ENCODE data around the gene ERN2. TPM values are rescaled to one million over a fixed set of nuclear protein-coding genes. Genes with fewer than 3 reads are reported as not detected.
"Not testable (repeated sequence)": the region's sequence is repeated elsewhere in the genome, so short reads cannot be mapped to it uniquely, and the experiment has no call there.

Gene ERN2
- total RNA-seq, 1 experiment from 2014 or later = not detected

DNA sequence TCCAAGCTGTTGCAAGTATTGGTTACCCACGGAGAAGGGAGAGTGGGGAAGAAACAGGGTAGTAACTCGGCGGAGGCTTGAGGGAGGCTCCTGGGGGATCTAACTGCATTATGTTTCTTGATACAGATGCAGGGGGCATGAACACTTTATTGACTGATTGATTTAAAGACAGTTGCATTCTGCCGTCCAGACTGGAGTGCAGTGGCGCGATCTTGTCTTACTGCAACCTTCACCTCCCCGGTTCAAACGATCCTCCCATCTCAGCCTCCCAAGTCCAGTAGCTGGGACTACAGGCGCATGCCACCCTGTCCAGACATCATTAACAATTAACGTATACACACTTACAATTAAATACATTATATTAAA lies 15.1 kb upstream of the ERN2 start:
- Histone ChIP-seq H3K9me3 (no peaks in the 10 kb centered on the region; the same call in 1 of the 2 replicates), H3K4me3 (no peak overlapping the region), H3K36me3 (no peaks in the 10 kb centered on the region), H3K27me3 (no peaks in the 10 kb centered on the region)
- no peak for DNase-seq

DNA sequence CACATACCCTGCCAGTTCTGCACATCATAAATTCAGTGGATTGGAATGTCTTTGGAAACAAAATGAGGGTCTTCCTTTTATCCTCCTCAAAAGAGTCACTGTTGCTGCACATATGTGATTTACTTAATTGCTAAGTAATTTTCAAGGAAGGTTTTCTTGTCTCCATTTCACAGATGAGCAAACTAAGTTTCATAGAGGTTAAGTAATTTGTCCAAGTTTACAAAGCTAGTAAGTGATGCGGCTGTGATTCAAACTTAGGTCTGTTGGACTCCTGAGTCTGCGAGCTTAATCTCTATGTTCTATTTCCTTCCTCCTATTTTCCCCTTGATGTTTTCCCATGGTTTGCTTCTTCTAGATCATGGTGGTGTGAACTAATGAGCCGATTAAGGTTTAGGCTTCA lies 13.7 kb upstream of the ERN2 start:
- no peaks in the 10 kb centered on the region for H3K36me3 ChIP-seq
- no peaks in the 10 kb centered on the region for H3K27me3 ChIP-seq
- no peaks in the 10 kb centered on the region; the same call in 1 of the 2 replicates for H3K9me3 ChIP-seq
- H3K4me3 ChIP-seq = no peak overlapping the region
- no peak for DNase-seq

DNA sequence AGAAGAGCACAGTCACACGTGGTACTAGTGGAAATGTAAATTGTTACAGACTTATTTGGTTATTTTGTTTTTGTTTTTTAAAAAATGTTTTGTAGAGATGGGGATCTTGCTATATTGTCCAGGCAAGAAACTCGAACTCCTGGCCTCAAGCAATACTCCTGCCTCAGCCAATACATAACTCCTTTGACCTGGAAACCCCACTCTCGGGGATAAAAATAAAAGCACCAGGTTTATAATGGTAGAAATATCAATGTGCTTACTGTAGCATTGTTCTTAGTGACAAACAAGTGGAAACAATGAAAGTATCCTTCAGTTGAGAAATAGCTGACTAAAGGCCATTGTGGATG lies 11.7 kb upstream of the ERN2 start:
- no peaks in the 10 kb centered on the region for H3K27me3 ChIP-seq
- no peak overlapping the region for H3K4me3 ChIP-seq
- no peak for DNase-seq
- no peaks in the 10 kb centered on the region; the same call in 1 of the 2 replicates for H3K9me3 ChIP-seq
- H3K36me3 ChIP-seq = no peaks in the 10 kb centered on the region

DNA sequence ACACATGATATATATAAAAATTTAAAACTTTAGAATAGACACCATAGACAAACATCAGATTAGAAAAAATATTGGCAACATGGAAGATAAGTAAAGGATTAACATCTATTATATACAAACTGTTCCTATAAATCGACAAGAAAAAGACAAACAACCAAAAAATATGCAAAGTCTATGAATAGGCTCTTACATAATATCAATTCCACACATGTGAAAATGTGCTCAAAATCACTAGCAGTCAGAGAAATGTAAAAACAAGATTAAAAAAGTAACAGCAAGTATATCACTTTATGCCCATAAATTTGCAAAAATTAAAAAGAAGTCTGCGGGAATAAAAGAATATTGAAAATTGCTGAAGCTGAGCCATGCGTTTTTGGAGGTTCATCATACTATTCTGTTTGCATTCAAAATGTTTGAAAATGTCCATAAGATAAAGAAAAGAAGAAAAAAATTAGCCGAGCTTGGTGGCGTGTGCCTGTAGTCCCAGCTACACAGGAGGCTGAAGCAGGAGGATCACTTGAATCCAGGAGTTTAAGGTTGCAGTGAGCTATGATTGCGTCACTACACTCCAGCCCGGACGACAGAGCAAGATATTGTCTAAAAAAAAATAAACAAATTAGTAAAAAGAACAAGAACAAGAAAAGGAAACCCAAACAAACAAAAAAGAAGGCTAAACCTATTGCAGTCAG lies 11.2 kb upstream of the ERN2 start:
- Histone ChIP-seq H3K27me3 (no peaks in the 10 kb centered on the region; the same call in 1 of the 2 replicates), H3K9me3 (no peaks in the 10 kb centered on the region; the same call in 1 of the 2 replicates), H3K36me3 (no peaks in the 10 kb centered on the region), H3K4me3 (no peak overlapping the region)
- no peak for DNase-seq

DNA sequence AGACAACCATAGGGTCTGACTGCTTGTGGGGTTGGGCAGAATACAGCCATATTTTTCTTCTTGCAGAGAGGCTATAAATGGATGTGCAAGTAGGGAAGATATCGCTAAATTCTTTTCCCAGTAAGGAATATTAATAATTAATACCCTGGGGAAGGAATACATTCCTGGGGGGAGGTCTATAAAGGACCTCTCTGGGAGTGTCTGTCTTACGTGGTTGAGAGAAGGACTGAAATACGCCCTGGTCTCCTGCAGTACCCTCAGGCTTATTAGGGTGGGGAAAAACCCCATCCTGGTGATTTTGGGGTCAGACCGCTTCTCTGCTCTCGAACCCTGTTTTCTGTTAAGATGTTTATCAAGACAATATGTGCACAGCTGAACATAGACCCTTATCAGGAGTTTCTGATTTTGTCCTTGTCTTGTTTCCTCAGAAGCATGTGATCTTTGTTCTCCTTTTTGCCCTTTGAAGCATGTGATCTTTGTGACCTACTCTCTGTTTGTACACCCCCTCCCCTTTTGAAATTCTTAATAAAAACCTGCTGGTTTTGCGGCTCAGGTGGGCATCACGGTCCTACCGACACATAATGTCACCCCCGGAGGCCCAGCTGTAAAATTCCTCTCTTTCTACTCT lies 9.7 kb upstream of the ERN2 start:
- not testable (repeated sequence) for H3K9me3 ChIP-seq, DNase-seq, H3K36me3 ChIP-seq, H3K4me3 ChIP-seq
- H3K27me3 ChIP-seq = peaks cover 13% of the 10 kb centered on the region; the same call in 1 of the 2 replicates

DNA sequence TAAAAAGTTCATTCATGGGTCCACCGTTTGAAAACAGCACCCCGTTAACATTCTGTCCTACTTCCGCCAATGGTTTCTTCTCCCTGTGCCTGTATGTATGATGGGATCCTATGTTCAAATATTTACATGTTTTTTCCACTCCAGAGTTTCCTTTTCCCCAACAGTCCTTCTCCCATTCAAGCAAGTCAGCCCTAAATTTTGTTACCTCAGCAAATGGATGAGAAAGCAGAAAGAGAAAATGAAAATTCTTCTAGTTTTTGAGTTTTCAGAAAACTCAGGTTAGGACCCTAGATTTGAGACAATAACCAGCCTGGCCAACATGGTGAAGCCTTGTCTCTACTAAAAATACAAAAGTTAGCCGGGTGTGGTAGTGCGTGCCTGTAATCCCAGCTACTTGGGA lies 3.5 kb upstream of the ERN2 start:
- Histone ChIP-seq H3K9me3 (no peaks in the 10 kb centered on the region), H3K36me3 (no peaks in the 10 kb centered on the region), H3K27me3 (peaks cover 18% of the 10 kb centered on the region; the same call in 1 of the 2 replicates), H3K4me3 (no peak overlapping the region)
- DNase-seq = no peak

DNA sequence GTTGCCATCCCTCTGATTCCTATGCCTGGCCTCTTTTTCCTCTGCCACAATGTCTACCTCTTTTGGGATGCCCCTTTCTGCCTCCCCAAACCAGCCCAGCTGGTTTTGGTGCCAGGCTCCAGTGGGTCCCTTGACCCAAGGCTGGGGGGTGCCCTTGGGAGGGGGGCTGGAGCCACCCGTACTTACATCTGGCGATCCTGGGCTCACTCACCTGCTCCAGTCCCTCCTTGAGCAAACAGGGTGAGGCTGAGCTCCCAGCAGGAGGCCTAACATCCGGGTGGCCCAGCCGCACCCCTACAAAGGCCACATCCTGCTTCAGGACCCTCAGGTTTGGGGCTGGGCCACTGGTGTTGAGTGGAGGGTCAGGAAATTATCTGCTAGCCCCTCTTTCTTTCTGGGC lies 1.2 kb downstream of the ERN2 start:
- no peak for DNase-seq
- Histone ChIP-seq H3K9me3 (no peaks in the 10 kb centered on the region), H3K27me3 (peaks cover 1% of the 10 kb centered on the region; the same call in 1 of the 2 replicates), H3K36me3 (no peaks in the 10 kb centered on the region), H3K4me3 (no peak overlapping the region)

DNA sequence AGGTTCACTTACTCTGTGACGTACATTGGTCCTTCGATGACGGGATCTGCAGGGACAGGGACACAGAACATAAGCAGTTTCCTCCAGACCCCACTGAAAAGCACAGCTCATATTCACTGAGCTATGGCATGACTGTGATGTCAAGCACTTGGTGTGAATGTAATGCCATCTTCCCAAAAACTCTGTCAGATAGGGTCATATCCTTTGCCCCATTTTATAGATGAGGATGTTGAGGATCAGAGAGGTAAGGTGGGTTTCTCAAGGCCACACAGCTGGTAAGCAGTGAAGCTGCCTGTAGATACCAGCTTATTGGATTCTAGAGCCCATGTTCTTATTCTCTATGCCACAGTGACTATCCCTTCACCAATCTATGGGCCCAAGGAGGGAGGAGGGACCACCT lies 2.5 kb downstream of the ERN2 start:
- H3K36me3 ChIP-seq = no peaks in the 10 kb centered on the region
- DNase-seq = no peak
- H3K27me3 ChIP-seq = no peaks in the 10 kb centered on the region; the same call in 1 of the 2 replicates

DNA sequence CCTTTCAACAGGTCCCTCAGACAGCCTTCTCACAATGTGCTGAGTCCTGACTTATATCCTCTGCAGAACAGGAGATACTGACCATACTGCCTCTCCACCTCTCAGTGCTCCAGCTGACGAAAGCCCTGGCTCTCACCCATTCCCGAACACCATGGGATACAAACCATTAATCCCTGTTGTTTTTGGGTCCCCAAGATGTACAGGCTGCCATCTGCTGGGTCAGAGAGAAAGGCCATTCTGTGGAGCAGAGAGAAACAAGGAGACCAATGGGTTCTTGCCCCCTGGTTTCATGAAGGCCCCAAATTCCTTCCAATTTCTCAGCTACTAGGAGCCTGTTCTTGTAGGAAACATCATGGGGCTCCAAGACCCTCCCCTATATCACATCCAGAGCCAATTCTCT lies 3.0 kb downstream of the ERN2 start:
- no peak for DNase-seq
- Histone ChIP-seq H3K36me3 (no peaks in the 10 kb centered on the region), H3K4me3 (no peak overlapping the region), H3K27me3 (no peaks in the 10 kb centered on the region; the same call in 1 of the 2 replicates), H3K9me3 (no peaks in the 10 kb centered on the region)

More for the DNA sequence above, 2.5 kb downstream of the ERN2 start:
- no peak overlapping the region for H3K4me3 ChIP-seq
- no peaks in the 10 kb centered on the region for H3K9me3 ChIP-seq

DNA sequence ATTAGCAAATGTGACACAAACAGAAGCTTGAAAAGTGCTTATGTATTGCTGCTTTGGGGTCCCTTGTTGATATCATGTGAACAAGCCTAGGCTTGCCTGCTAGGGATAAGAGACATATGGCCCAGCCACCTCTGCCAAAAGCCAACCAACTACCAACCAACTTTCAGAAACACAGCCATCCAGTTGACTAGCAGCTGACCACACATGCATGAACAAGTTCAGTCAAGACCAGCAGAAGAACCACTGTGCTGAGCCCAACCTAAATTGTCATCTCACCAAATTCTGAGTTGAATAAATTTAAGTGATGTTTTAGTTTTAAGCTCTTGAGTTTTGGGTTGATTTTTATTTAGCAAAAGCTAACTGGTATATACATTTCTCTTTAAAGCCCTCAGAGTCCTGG lies 3.5 kb downstream of the ERN2 start:
- Histone ChIP-seq H3K27me3 (no peaks in the 10 kb centered on the region; the same call in 1 of the 2 replicates), H3K9me3 (no peaks in the 10 kb centered on the region), H3K36me3 (no peaks in the 10 kb centered on the region), H3K4me3 (no peak overlapping the region)
- DNase-seq = no peak

DNA sequence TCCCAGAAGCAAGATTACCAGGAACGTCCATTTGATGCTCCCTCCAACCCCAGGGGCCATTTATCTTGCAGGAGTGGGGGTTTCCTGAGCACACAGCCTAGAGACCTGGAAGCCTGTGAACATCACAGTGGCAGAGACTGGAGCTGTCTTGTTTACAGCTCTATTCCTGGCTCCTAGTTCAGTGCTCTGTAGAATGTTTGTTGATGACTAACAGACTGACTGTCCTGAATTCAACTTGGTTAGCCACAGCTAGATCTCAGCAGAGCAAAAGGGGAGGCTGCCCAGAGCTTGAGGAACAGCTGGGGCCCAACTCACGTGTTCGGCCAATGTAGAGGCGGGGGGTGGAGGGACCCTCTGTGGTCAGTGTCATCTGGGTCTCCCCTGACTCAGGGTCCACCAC lies 6.6 kb downstream of the ERN2 start:
- Histone ChIP-seq H3K4me3 (no peak overlapping the region), H3K36me3 (no peaks in the 10 kb centered on the region), H3K9me3 (no peaks in the 10 kb centered on the region), H3K27me3 (no peaks in the 10 kb centered on the region; the same call in 1 of the 2 replicates)
- no peak for DNase-seq

DNA sequence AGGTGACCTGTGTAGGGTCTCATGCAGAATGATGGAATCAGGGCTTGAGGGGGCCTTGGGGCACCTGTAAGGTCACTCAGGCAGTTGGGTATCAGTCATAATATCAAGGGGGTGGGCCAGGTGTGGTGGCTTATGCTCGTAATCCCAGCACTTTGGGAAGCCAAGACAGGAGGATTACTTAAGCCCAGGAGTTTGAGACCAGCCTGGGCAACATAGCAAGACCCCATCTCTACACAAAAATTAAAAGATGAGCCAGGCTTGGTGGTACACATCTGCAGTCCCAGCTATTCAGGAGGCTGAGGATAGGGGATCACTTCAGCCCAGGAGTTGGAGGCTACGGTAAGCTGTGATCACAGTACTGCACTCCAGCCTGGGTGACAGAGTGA lies 7.5 kb downstream of the ERN2 start:
- DNase-seq = no peak
- Histone ChIP-seq H3K36me3 (no peaks in the 10 kb centered on the region), H3K27me3 (no peaks in the 10 kb centered on the region; the same call in 1 of the 2 replicates), H3K9me3 (no peaks in the 10 kb centered on the region), H3K4me3 (no peak overlapping the region)

DNA sequence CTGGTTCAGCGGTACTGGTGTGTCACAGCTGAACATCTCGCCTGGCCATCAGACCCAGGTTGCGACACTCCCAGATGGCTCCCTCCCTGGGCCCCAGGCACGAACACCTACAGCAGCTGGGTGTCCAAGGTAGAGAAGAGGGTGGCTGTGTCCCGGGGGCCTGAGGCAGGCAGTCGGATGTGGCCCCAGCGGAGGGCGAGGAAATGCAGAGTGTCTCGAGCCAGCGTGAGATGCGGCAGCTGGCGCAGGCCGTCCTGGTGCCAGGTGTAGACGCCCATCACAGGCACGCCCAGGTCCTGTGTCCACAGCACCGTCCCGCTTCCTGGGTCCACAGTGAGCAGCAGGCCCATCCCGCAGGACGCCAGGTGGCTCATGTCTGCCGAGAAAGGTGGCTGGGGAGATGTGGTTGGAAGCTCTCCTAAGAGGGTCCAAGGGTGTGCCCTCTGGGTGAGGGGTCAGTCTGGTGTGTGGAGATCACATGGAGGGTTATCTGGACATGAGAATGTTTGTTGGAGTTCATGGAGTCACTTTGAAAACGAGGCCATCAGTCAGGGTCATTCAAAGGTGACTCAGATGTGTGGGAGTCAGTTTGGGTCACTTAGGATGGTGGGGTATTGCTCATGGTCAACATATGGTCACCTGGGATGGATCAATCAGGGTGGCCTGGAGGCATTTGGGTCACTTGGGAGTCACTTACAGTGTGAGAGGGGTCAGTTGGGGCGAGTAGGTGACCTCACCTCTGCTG lies 8.1 kb downstream of the ERN2 start:
- no peak overlapping the region for H3K4me3 ChIP-seq
- H3K27me3 ChIP-seq = no peaks in the 10 kb centered on the region; the same call in 1 of the 2 replicates
- no peaks in the 10 kb centered on the region for H3K9me3 ChIP-seq
- H3K36me3 ChIP-seq = no peaks in the 10 kb centered on the region
- DNase-seq = no peak

DNA sequence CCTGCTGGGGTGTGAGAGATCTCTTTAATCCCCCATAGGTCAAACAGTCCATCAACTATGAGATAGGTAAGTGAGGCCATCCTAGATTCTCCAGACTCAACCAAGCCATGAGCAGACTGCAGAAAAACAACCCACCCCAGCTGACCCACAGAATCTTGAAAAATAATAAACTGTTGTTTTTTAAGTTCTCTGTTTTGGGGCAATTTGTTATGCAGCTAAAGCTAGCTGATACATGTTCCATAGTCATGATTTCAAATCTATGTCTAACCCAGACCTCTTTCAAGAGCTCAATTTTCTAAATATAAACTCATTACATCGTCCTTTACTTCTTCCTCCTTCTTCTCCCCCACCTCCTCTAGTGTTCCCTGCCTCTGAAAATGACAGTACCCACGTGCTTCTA lies 10.1 kb downstream of the ERN2 start:
- Histone ChIP-seq H3K9me3 (no peaks in the 10 kb centered on the region), H3K4me3 (no peak overlapping the region), H3K36me3 (no peaks in the 10 kb centered on the region), H3K27me3 (no peaks in the 10 kb centered on the region; the same call in 1 of the 2 replicates)
- no peak for DNase-seq

DNA sequence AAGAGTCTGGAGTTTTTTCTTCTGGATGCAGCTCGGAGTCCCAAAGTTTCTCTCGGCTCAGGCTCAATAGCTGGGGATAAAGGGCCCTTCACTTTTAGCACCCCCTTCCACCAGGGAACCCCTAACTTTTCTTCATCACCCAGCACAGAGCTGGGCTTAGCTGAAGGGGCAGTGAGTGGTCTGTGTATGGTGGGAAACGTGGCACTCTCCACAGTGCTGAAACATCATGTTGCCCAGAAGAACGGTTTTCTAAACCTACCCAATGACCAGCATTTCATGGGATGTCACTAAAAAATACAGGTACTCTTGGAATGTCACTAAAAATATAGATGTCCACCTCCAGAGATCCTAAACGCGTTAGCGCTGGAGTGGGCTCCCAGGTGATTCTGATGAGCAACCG lies 12.0 kb downstream of the ERN2 start:
- no peaks in the 10 kb centered on the region for H3K9me3 ChIP-seq
- DNase-seq = no peak
- no peaks in the 10 kb centered on the region for H3K36me3 ChIP-seq
- H3K4me3 ChIP-seq = no peak overlapping the region
- no peaks in the 10 kb centered on the region; the same call in 1 of the 2 replicates for H3K27me3 ChIP-seq

DNA sequence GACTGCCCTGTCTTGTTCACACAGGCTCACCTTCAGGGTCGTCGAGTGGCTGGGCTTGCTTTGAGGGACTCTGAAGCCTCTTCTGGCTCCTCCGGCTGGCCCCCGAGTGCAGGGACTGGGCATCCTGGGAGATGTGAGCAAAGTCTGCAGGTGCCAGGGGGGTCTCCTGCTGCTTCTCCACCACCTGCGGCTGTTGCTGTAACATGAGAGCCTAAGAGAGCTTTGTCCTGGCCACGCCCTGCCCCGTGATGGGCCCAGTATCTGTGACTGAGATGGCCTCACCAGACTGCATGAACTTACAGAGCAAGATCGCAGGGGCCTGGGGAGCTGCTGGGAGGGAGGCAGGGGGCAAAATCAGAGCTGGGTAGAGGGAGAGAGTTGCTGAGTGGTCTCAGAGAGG lies 12.5 kb downstream of the ERN2 start:
- H3K27me3 ChIP-seq = no peaks in the 10 kb centered on the region
- H3K9me3 ChIP-seq = no peaks in the 10 kb centered on the region
- DNase-seq = no peak
- no peak overlapping the region for H3K4me3 ChIP-seq
- H3K36me3 ChIP-seq = no peaks in the 10 kb centered on the region

DNA sequence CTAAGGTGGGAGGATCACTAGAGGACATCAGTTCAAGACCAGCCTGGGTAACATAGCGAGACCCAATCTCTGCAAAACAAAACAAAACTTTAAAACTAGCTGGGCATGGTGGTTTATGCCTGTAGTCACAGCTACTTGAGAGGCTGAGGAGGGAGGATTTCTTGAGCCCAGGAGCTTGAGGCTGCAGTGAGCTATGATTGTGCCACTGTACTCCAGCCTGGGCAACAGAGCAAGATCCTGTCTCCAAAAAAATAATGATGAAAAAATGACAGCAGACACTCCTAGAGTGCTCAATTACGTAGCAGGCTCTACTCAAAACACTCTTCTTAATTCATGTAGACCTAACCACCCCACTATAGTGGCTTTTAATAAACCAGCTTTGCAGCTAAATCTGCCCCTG lies 12.9 kb downstream of the ERN2 start:
- H3K4me3 ChIP-seq = no peak overlapping the region
- H3K9me3 ChIP-seq = no peaks in the 10 kb centered on the region
- H3K27me3 ChIP-seq = no peaks in the 10 kb centered on the region
- DNase-seq = no peak
- H3K36me3 ChIP-seq = no peaks in the 10 kb centered on the region

Measured in MG63 (cell line).